Kidney (tissue), 14 donors: ENCODE measurements around the gene ARIH2. TPM values are rescaled to one million over a fixed set of nuclear protein-coding genes. Genes with fewer than 3 reads are reported as not detected.

Source experiments
- DNase-seq, 5 donors: peaks; one replicate each; pipeline ENCODE4 v3.0.0-alpha.2; 2013 to 2020
- FAIRE-seq: peaks from 2 replicates; lab custom pipeline; 2012; peaks lifted over from hg19 to GRCh38; lab: Jason Lieb, UNC
- H3K27ac ChIP-seq, 2 donors: one replicate each; pipeline ENCODE4 v1.7.0; 2013; ENCODE audit warnings: low read depth in 2 of 2, low read length in 2 of 2, inconsistent platforms in 1 of 2
- H3K27me3 ChIP-seq: one replicate; pipeline ENCODE4 v1.7.1; 2013; ENCODE audit warnings: low read length, inconsistent platforms; ENCODE audit not compliant: control insufficient read depth, insufficient read depth
- H3K36me3 ChIP-seq, 3 donors: one replicate each; pipeline versions ENCODE4 v1.7.0 to v1.7.1; 2013; ENCODE audit warnings: low read length in 3 of 3, control low read depth in 1 of 3, inconsistent platforms in 1 of 3; ENCODE audit not compliant: insufficient read depth in 3 of 3, control insufficient read depth in 2 of 3
- H3K4me1 ChIP-seq, 3 donors: one replicate each; pipeline versions ENCODE4 v1.7.0 to v1.7.1; 2013; ENCODE audit warnings: low read length in 3 of 3, inconsistent platforms in 1 of 3, low read depth in 1 of 3; ENCODE audit not compliant: control insufficient read depth in 2 of 3, insufficient read depth in 2 of 3
- H3K4me3 ChIP-seq, 3 donors: one replicate each; pipeline versions ENCODE4 v1.7.0 to v1.8.1; 2013; ENCODE audit warnings: low read length in 3 of 3, control low read depth in 1 of 3, inconsistent platforms in 1 of 3
- H3K9ac ChIP-seq, 3 donors: one replicate each; pipeline versions ENCODE4 v1.7.0 to v1.7.1; 2013; ENCODE audit warnings: low read length in 3 of 3, control low read depth in 1 of 3, inconsistent platforms in 1 of 3
- H3K9me3 ChIP-seq, 3 donors: one replicate each; pipeline versions ENCODE4 v1.7.0 to v1.7.1; 2013; ENCODE audit warnings: low read length in 3 of 3, control low read depth in 1 of 3, inconsistent platforms in 1 of 3; ENCODE audit not compliant: control insufficient read depth in 2 of 3, insufficient read depth in 1 of 3
- CTCF ChIP-seq: IDR thresholded peaks from 3 replicates; pipeline ENCODE4 v1.5.1; 2012; ENCODE audit warnings: mild to moderate bottlenecking, moderate library complexity, borderline replicate concordance; ENCODE audit not compliant: insufficient read depth; ENCODE audit errors: extremely low read depth
- intact Hi-C: fragments of 100-400 bp; cut with DNase I; formaldehyde crosslinking; loops from one replicate; pipeline ENCODE4 v1.11.1; 2022
- microRNA-seq: library from miRNA; unstranded; fragments of <30 nt; microRNA quantifications from one replicate; pipeline ENCODE4 v1.2.0, GENCODE V29; 2020
- polyA plus RNA-seq: library from polyadenylated mRNA; stranded (reverse); fragments of 350-450 nt; fragmentation: Illumina TruSeq; extraction: RNeasy Lipid Tissue Mini Kit (QIAGEN cat#74804); gene quantifications from one replicate; pipeline ENCODE4 v1.2.3, GENCODE V29; 2014; ENCODE audit warnings: low read depth, low replicate concordance; ENCODE audit not compliant: insufficient read depth
- total RNA-seq: library from RNA; stranded (reverse); fragmentation: NEBNext Ultra II Directional; extraction: Animal tissue kit (Norgen Biotek cat#: 25700); gene quantifications from one replicate; pipeline ENCODE4 v1.2.1, GENCODE V29; 2021
- donor health status: control.
- donor health status: control.
- donor health status: control.
- donor health status: control.
- donor health status: control.
- donor health status: DM: yes; HTN: yes; CAD: no.
- donor health status: Normal renal cell carcinoma (clear cell type).

ARIH2 gene
- total and polyA plus RNA-seq, 2 donors from 2014 or later, result 30.4 to 75.7 TPM

- DNase-seq (no peak), FAIRE-seq (no peak)
- H3K9me3 ChIP-seq, result no peaks in the 10 kb centered on the region
- no peak overlapping the region for H3K9ac ChIP-seq
- TF ChIP-seq CTCF, result no peak
- peaks cover 0 to 13% (median 9%) of the 10 kb centered on the region in 3 donors for H3K4me1 ChIP-seq
- intact Hi-C loops, result no loop called here
- no peaks in the 10 kb centered on the region for H3K27me3 ChIP-seq
- H3K4me3 ChIP-seq, result no peak overlapping the region
- no peak overlapping the region for H3K27ac ChIP-seq
- peaks cover 16 to 45% (median 31%) of the 10 kb centered on the region in 3 donors for H3K36me3 ChIP-seq
Measured at GRCh38 chr3:49032646-49033304, 114.1 kb downstream of the ARIH2 start.

GRCh38 chr3:49034650-49035049, 116.0 kb downstream of the ARIH2 start:
- DNase-seq (no peak), FAIRE-seq (no peak)
- no peak overlapping the region for H3K4me3 ChIP-seq
- H3K4me1 ChIP-seq, result no peaks in the 10 kb centered on the region
- no peaks in the 10 kb centered on the region for H3K9me3 ChIP-seq
- intact Hi-C loops, result no loop called here
- TF ChIP-seq CTCF, result no peak
- H3K9ac ChIP-seq, result no peak overlapping the region
- H3K27ac ChIP-seq, result no peak overlapping the region
- H3K36me3 ChIP-seq, result peaks cover 16 to 45% (median 31%) of the 10 kb centered on the region in 3 donors
- H3K27me3 ChIP-seq, result no peaks in the 10 kb centered on the region

GRCh38 chr3:49035281-49035680, 116.6 kb downstream of the ARIH2 start:
- no peak for TF ChIP-seq CTCF
- no peaks in the 10 kb centered on the region for H3K9me3 ChIP-seq
- intact Hi-C loops, result no loop called here
- peaks cover 16 to 40% (median 31%) of the 10 kb centered on the region in 3 donors for H3K36me3 ChIP-seq
- no peak for DNase-seq
- FAIRE-seq, result no peak
- no peak overlapping the region for H3K27ac ChIP-seq
- no peaks in the 10 kb centered on the region for H3K4me1 ChIP-seq
- no peaks in the 10 kb centered on the region for H3K27me3 ChIP-seq
- no peak overlapping the region for H3K4me3 ChIP-seq
- H3K9ac ChIP-seq, result no peak overlapping the region

Small RNAs within 50 kb of the gene (microRNA-seq; reads per million reads assigned to microRNA genes)
- gene MIR191 (8,414 reads per million, percentile 94 among the genes with 10 or more reads in this experiment), gene MIR425 (1,112 reads per million, percentile 80 among the genes with 10 or more reads in this experiment)

Other genes with a start within 250 kb of the ARIH2 start
- 31.2 TPM for gene NCKIPSD, start 232.9 kb upstream of the ARIH2 start, total RNA-seq
- 24.0 TPM for gene NCKIPSD, start 232.9 kb upstream of the ARIH2 start, polyA plus RNA-seq
- gene IP6K2, start 201.6 kb upstream of the ARIH2 start, total RNA-seq, result 69.4 TPM
- gene IP6K2, start 201.6 kb upstream of the ARIH2 start, polyA plus RNA-seq, result 112 TPM
- 49.9 TPM for gene PRKAR2A, start 71.0 kb upstream of the ARIH2 start, total RNA-seq
- gene PRKAR2A, start 71.0 kb upstream of the ARIH2 start, polyA plus RNA-seq, result 10.4 TPM
- 9.9 TPM for gene SLC25A20, start 20.0 kb upstream of the ARIH2 start, total RNA-seq
- gene SLC25A20, start 20.0 kb upstream of the ARIH2 start, polyA plus RNA-seq, result 59.2 TPM
- gene P4HTM, start 71.4 kb downstream of the ARIH2 start, total RNA-seq, result 63.7 TPM
- gene P4HTM, start 71.4 kb downstream of the ARIH2 start, polyA plus RNA-seq, result 72.6 TPM
- gene WDR6, start 88.5 kb downstream of the ARIH2 start, total RNA-seq, result 158 TPM
- gene WDR6, start 88.5 kb downstream of the ARIH2 start, polyA plus RNA-seq, result 105 TPM
- 46.8 TPM for gene DALRD3, start 99.7 kb downstream of the ARIH2 start, total RNA-seq
- 41.6 TPM for gene DALRD3, start 99.7 kb downstream of the ARIH2 start, polyA plus RNA-seq
- 106 TPM for gene NDUFAF3, start 103.3 kb downstream of the ARIH2 start, total RNA-seq
- gene NDUFAF3, start 103.3 kb downstream of the ARIH2 start, polyA plus RNA-seq, result 190 TPM
- 132 TPM for gene IMPDH2, start 110.6 kb downstream of the ARIH2 start, total RNA-seq
- gene IMPDH2, start 110.6 kb downstream of the ARIH2 start, polyA plus RNA-seq, result 99.9 TPM
- 92.1 TPM for gene QRICH1, start 175.2 kb downstream of the ARIH2 start, total RNA-seq
- gene QRICH1, start 175.2 kb downstream of the ARIH2 start, polyA plus RNA-seq, result 23.0 TPM
- gene QARS1, start 185.9 kb downstream of the ARIH2 start, total RNA-seq, result 231 TPM
- 209 TPM for gene QARS1, start 185.9 kb downstream of the ARIH2 start, polyA plus RNA-seq
- 67.2 TPM for gene USP19, start 202.0 kb downstream of the ARIH2 start, total RNA-seq
- gene USP19, start 202.0 kb downstream of the ARIH2 start, polyA plus RNA-seq, result 29.3 TPM
- gene LAMB2, start 214.2 kb downstream of the ARIH2 start, total RNA-seq, result 444 TPM
- 460 TPM for gene LAMB2, start 214.2 kb downstream of the ARIH2 start, polyA plus RNA-seq
- gene CCDC71, start 247.5 kb downstream of the ARIH2 start, total RNA-seq, result 27.6 TPM
- 21.0 TPM for gene CCDC71, start 247.5 kb downstream of the ARIH2 start, polyA plus RNA-seq